IMR-90 (cell line): ENCODE data around the gene SDF2L1. TPM values are rescaled to one million over a fixed set of nuclear protein-coding genes. Genes with fewer than 3 reads are reported as not detected.

ENCODE experiments used
- ATAC-seq: fragments of 200-7000 bp; cut with Tn5 transposase; 2 replicates; pipeline ENCODE4 v1.9.1; 2020; ENCODE audit warnings: low read depth, mild to moderate bottlenecking, moderate library complexity
- BruUV-seq: library from RNA; stranded (reverse); fragments of 400-500 nt; replicated peaks from 2 replicates; lab custom pipeline; 2021; lab: Mats Ljungman, UMichigan
- CTCF ChIA-PET: fragments of 300-600 bp; formaldehyde crosslinking; extraction: SDS; loops from one replicate; lab custom pipeline; 2021; ENCODE audit warnings: antibody characterized with exemption; lab: Yijun Ruan, JAX
- POLR2A ChIA-PET: fragments of 300-600 bp; sonication (Branson Sonifier 250); formaldehyde crosslinking; loops from one replicate; lab custom pipeline; 2022; ENCODE audit warnings: antibody characterized with exemption; ENCODE audit not compliant: unreplicated experiment; lab: Charles Lee
- DNase-seq: peaks from one replicate; pipeline ENCODE4 v3.0.0; 2013
- H2AFZ ChIP-seq: replicated peaks from 2 replicates; pipeline ENCODE3; 2013; ENCODE audit warnings: low read length, mild to moderate bottlenecking; ENCODE audit not compliant: poor library complexity
- H2AK5ac ChIP-seq: 2 replicates; pipeline ENCODE4 v1.6.1; 2013; ENCODE audit warnings: low read depth, low read length, inconsistent platforms
- H2AK9ac ChIP-seq: replicated peaks from 2 replicates; pipeline ENCODE3; 2013; ENCODE audit warnings: mild to moderate bottlenecking, low read depth, low read length, moderate library complexity; ENCODE audit not compliant: poor library complexity
- H2BK120ac ChIP-seq: 2 replicates; pipeline ENCODE4 v1.6.1; 2013; ENCODE audit warnings: low read depth, low read length, inconsistent platforms
- H2BK15ac ChIP-seq: 3 replicates; pipeline ENCODE4 v1.6.1; 2013; ENCODE audit warnings: low read depth, low read length, inconsistent platforms
- H2BK20ac ChIP-seq: 2 replicates; pipeline ENCODE4 v1.6.1; 2013; ENCODE audit warnings: low read depth, mild to moderate bottlenecking, inconsistent platforms, low read length, moderate library complexity
- H2BK5ac ChIP-seq: 2 replicates; pipeline ENCODE4 v1.6.1; 2013; ENCODE audit warnings: mild to moderate bottlenecking, low read depth, low read length, inconsistent platforms; ENCODE audit not compliant: poor library complexity, severe bottlenecking
- H3K14ac ChIP-seq: replicated peaks from 2 replicates; pipeline ENCODE4 v1.6.1; 2013; ENCODE audit warnings: low read depth, low read length, inconsistent platforms
- H3K18ac ChIP-seq: 2 replicates; pipeline ENCODE4 v1.6.1; 2013; ENCODE audit warnings: low read depth, low read length, control low read depth
- H3K23ac ChIP-seq: 2 replicates; pipeline ENCODE4 v1.6.1; 2013; ENCODE audit warnings: low read depth, low read length, inconsistent platforms
- H3K27ac ChIP-seq: 2 replicates; pipeline ENCODE4 v1.5.1; 2013; ENCODE audit warnings: mild to moderate bottlenecking, control low read depth, low read length; ENCODE audit not compliant: insufficient read depth
- H3K27me3 ChIP-seq: 2 replicates; pipeline ENCODE4 v1.6.1; 2013; ENCODE audit warnings: low read length; ENCODE audit not compliant: control insufficient read depth, insufficient read depth
- H3K36me3 ChIP-seq: 2 replicates; pipeline ENCODE4 v1.6.1; 2013; ENCODE audit warnings: low read length, mixed read lengths; ENCODE audit not compliant: control insufficient read depth, insufficient read depth
- H3K4ac ChIP-seq: 2 replicates; pipeline ENCODE4 v1.6.1; 2013; ENCODE audit warnings: low read depth, low read length, inconsistent platforms
- H3K4me1 ChIP-seq: 2 replicates; pipeline ENCODE4 v1.6.1; 2013; ENCODE audit warnings: low read length, mixed read lengths; ENCODE audit not compliant: control insufficient read depth, insufficient read depth
- H3K4me2 ChIP-seq: 2 replicates; pipeline ENCODE4 v1.6.1; 2013; ENCODE audit warnings: low read depth, mild to moderate bottlenecking, control low read depth, low read length, moderate library complexity
- H3K4me3 ChIP-seq: 2 replicates; pipeline ENCODE4 v1.5.1; 2013; ENCODE audit warnings: low read depth, mild to moderate bottlenecking, control low read depth, low read length, moderate library complexity; ENCODE audit not compliant: insufficient read depth
- H3K56ac ChIP-seq: 2 replicates; pipeline ENCODE4 v1.6.1; 2013; ENCODE audit warnings: low read length, inconsistent platforms; ENCODE audit not compliant: insufficient read depth; ENCODE audit errors: extremely low read depth
- H3K79me1 ChIP-seq, 2 experiments: 2 replicates each; pipeline ENCODE4 v1.6.1; 2013; ENCODE audit warnings: low read length in 2 of 2, inconsistent platforms in 1 of 2, low read depth in 1 of 2
- H3K9ac ChIP-seq: 2 replicates; pipeline ENCODE4 v1.6.1; 2013; ENCODE audit warnings: low read depth, low read length, control low read depth
- H3K9me1 ChIP-seq: 2 replicates; pipeline ENCODE4 v1.6.1; 2013; ENCODE audit warnings: low read length, inconsistent platforms; ENCODE audit not compliant: insufficient read depth
- H3K9me3 ChIP-seq: 2 replicates; pipeline ENCODE4 v1.6.1; 2013; ENCODE audit warnings: low read length; ENCODE audit not compliant: control insufficient read depth, insufficient read depth
- H4K20me1 ChIP-seq: 2 replicates; pipeline ENCODE4 v1.6.1; 2013; ENCODE audit warnings: low read length, inconsistent platforms; ENCODE audit not compliant: insufficient read depth
- H4K5ac ChIP-seq: 2 replicates; pipeline ENCODE4 v1.6.1; 2013; ENCODE audit warnings: mild to moderate bottlenecking, low read depth, low read length, control low read depth
- H4K8ac ChIP-seq, 2 experiments: 2 replicates each; pipeline ENCODE4 v1.6.1; 2013; ENCODE audit warnings: low read depth in 2 of 2, low read length in 2 of 2, control low read depth in 1 of 2, inconsistent platforms in 1 of 2
- H4K91ac ChIP-seq: 2 replicates; pipeline ENCODE4 v1.6.1; 2013; ENCODE audit warnings: low read depth, low read length, inconsistent platforms; ENCODE audit not compliant: insufficient read depth
- BHLHE40 ChIP-seq: fragments of 150-350 bp; IDR thresholded peaks from 2 replicates; pipeline ENCODE4 v1.6.1; 2016; ENCODE audit warnings: mild to moderate bottlenecking, low read depth, low read length
- CTCF ChIP-seq: conservative IDR thresholded peaks from 2 replicates; pipeline ENCODE4 v1.5.1; 2012; ENCODE audit warnings: mild to moderate bottlenecking, low read depth, low read length, improper control_type of control experiment
- FOS ChIP-seq: fragments of 150-350 bp; IDR thresholded peaks from 2 replicates; pipeline ENCODE4 v1.6.1; 2016; ENCODE audit warnings: low read depth, low read length
- MAZ ChIP-seq: IDR thresholded peaks from 2 replicates; pipeline ENCODE4 v1.6.1; 2012; ENCODE audit warnings: low read depth, mild to moderate bottlenecking, low read length, improper control_type of control experiment, moderate library complexity, borderline replicate concordance
- RCOR1 ChIP-seq: IDR thresholded peaks from 2 replicates; pipeline ENCODE4 v1.6.1; 2012; ENCODE audit warnings: mild to moderate bottlenecking, low read length, improper control_type of control experiment; ENCODE audit not compliant: insufficient replicate concordance
- SMC3 ChIP-seq: fragments of 150-350 bp; IDR thresholded peaks from 2 replicates; pipeline ENCODE4 v1.6.1; 2016; ENCODE audit warnings: low read depth, mild to moderate bottlenecking, antibody characterized with exemption, low read length, moderate library complexity
- USF2 ChIP-seq: fragments of 150-350 bp; IDR thresholded peaks from 2 replicates; pipeline ENCODE4 v1.6.1; 2017; ENCODE audit warnings: mild to moderate bottlenecking, antibody characterized with exemption, low read length, low read depth
- WGBS, 2 experiments: methylation state at CpG; one replicate each; pipeline versions ENCODE4 v1.1.5 to v1.1.7; 2013; ENCODE audit warnings: missing lambda C conversion rate in 2 of 2; ENCODE audit not compliant: insufficient read length in 1 of 2; ENCODE audit errors: extremely low coverage in 2 of 2; 5-methylcytosine and 5-hydroxymethylcytosine counted together
- dilution Hi-C: fragments of 300-500 bp; cut with HindIII; formaldehyde crosslinking; loops from one replicate; pipeline ENCODE4 v1.14.3; 2018; ENCODE audit warnings: low sequenced_read_pairs; ENCODE audit not compliant: unreplicated experiment
- in situ Hi-C: fragments of 300-500 bp; cut with MboI; formaldehyde crosslinking; loops from 3 replicates; pipeline ENCODE4 v1.14.3; 2019; ENCODE audit warnings: low sequenced_read_pairs, inconsistent platforms, mixed read lengths
- intact Hi-C: fragments of 100-400 bp; cut with micrococcal nuclease; formaldehyde crosslinking; loops from 2 replicates; pipeline ENCODE4 v1.10.0; 2022
- polyA plus RNA-seq, 3 experiments: library from polyadenylated mRNA; depleted of rRNA; stranded (reverse); fragments of >200 nt; gene quantifications; 2 replicates each; pipeline ENCODE4 v1.2.3, GENCODE V29; 2012; ENCODE audit warnings: low replicate concordance in 1 of 3
- total RNA-seq: library from RNA; depleted of rRNA; stranded (reverse); fragments of >200 nt; gene quantifications from 2 replicates; pipeline ENCODE4 v1.2.3, GENCODE V29; 2012

The SDF2L1 gene
- total and polyA plus RNA-seq, 2 of the 4 experiments (the other 2 are of a cell fraction), result 18.8 to 51.1 TPM

GRCh38 chr22:21660904-21661303 lies 18.8 kb downstream of the SDF2L1 start:
- H3K9me1 ChIP-seq, result peaks cover 6% of the 10 kb centered on the region
- no peak overlapping the region for H2AK9ac ChIP-seq
- H3K4me1 ChIP-seq, result no peaks in the 10 kb centered on the region; the same call in 1 of the 2 replicates
- H2AK5ac ChIP-seq, result no peak overlapping the region
- dilution Hi-C loops, result no loop called here
- peaks cover 0 to 3% of the 10 kb centered on the region in 2 experiments; a peak in 1 of 4 replicates for H3K79me1 ChIP-seq
- ChIA-PET CTCF (no interaction called here), POLR2A (no interaction called here)
- no peak overlapping the region for H2AFZ ChIP-seq
- H4K5ac ChIP-seq, result no peak overlapping the region
- no peak for ATAC-seq
- no peak overlapping the region for H3K23ac ChIP-seq
- no peak for DNase-seq
- H2BK20ac ChIP-seq, result no peak overlapping the region
- 87% methylated on average over 3 of the region's 7 CpGs; no CpG with 5 or more reads in 1 of the 2 experiments for WGBS, 2 experiments
- TF ChIP-seq USF2, result no peak
- no peak for TF ChIP-seq RCOR1
- no peak for TF ChIP-seq CTCF
- TF ChIP-seq SMC3, result no peak
- TF ChIP-seq FOS, result no peak
- no peak for TF ChIP-seq MAZ
- no peak for TF ChIP-seq BHLHE40
- H4K8ac ChIP-seq, result no peak overlapping the region
- no peak overlapping the region for H3K4ac ChIP-seq
- H3K36me3 ChIP-seq, result no peaks in the 10 kb centered on the region
- no peak overlapping the region for H2BK15ac ChIP-seq
- H3K27me3 ChIP-seq, result peaks cover 4% of the 10 kb centered on the region; the same call in 1 of the 2 replicates
- H2BK120ac ChIP-seq, result no peak overlapping the region
- BruUV-seq, result no TSS peak
- H4K91ac ChIP-seq, result no peak overlapping the region
- no peak overlapping the region for H3K4me3 ChIP-seq
- no peak overlapping the region for H3K27ac ChIP-seq
- no peaks in the 10 kb centered on the region; the same call in 1 of the 2 replicates for H4K20me1 ChIP-seq
- intact Hi-C loops, result no loop called here
- no peaks in the 10 kb centered on the region for H3K9me3 ChIP-seq
- no peak overlapping the region for H3K9ac ChIP-seq
- no peak overlapping the region for H3K4me2 ChIP-seq
- in situ Hi-C loops, result no loop called here
- H3K56ac ChIP-seq, result no peak overlapping the region
- H3K14ac ChIP-seq, result no peak overlapping the region
- H2BK5ac ChIP-seq, result no peak overlapping the region
- H3K18ac ChIP-seq, result no peak overlapping the region
